Astrocyte (in vitro differentiated cells and primary cell): ENCODE data around the gene MOB3B. TPM values are rescaled to one million over a fixed set of nuclear protein-coding genes. Genes with fewer than 3 reads are reported as not detected.

Source experiments
- DNase-seq: peaks from one replicate; pipeline ENCODE4 v3.0.0-alpha.2; 2010; ENCODE audit warnings: low read depth
- FAIRE-seq: peaks from 2 replicates; lab custom pipeline; 2011; peaks lifted over from hg19 to GRCh38; lab: Jason Lieb, UNC
- H2AFZ ChIP-seq: 2 replicates; pipeline ENCODE4 v1.6.0; 2012; ENCODE audit warnings: low read depth, low read length, inconsistent platforms
- H3K27ac ChIP-seq: 2 replicates; pipeline ENCODE4 v1.5.1; 2011; ENCODE audit warnings: low read depth, low read length, inconsistent platforms
- H3K27me3 ChIP-seq: 2 replicates; pipeline ENCODE4 v1.6.0; 2011; ENCODE audit warnings: low read length, inconsistent platforms; ENCODE audit not compliant: insufficient read depth
- H3K36me3 ChIP-seq: 2 replicates; pipeline ENCODE4 v1.5.1; 2011; ENCODE audit warnings: low read length, inconsistent platforms; ENCODE audit not compliant: insufficient read depth
- H3K4me1 ChIP-seq: 2 replicates; pipeline ENCODE4 v1.5.1; 2011; ENCODE audit warnings: low read length, inconsistent platforms; ENCODE audit not compliant: insufficient read depth
- H3K4me2 ChIP-seq: 2 replicates; pipeline ENCODE4 v1.6.0; 2012; ENCODE audit warnings: low read length, inconsistent platforms
- H3K4me3 ChIP-seq: 2 replicates; pipeline ENCODE4 v1.5.1; 2011; ENCODE audit warnings: low read depth, mild to moderate bottlenecking, low read length, inconsistent platforms; ENCODE audit not compliant: insufficient read depth
- H3K79me2 ChIP-seq: 2 replicates; pipeline ENCODE4 v1.6.0; 2012; ENCODE audit warnings: mild to moderate bottlenecking, low read length, inconsistent platforms; ENCODE audit not compliant: insufficient read depth
- H3K9ac ChIP-seq: 2 replicates; pipeline ENCODE4 v1.6.0; 2012; ENCODE audit warnings: mild to moderate bottlenecking, low read length, inconsistent platforms
- H3K9me3 ChIP-seq: 2 replicates; pipeline ENCODE4 v1.5.1; 2012; ENCODE audit warnings: low read depth, mild to moderate bottlenecking, low read length, inconsistent platforms; ENCODE audit not compliant: insufficient read depth
- H4K20me1 ChIP-seq: 2 replicates; pipeline ENCODE4 v1.6.0; 2012; ENCODE audit warnings: low read length, inconsistent platforms; ENCODE audit not compliant: insufficient read depth
- H3K27ac Mint-ChIP-seq: one replicate; pipeline ENCODE4 v1.8.0; 2021; ENCODE audit warnings: mild to moderate bottlenecking, mixed read lengths; ENCODE audit not compliant: unreplicated experiment
- H3K27me3 Mint-ChIP-seq: one replicate; pipeline ENCODE4 v1.8.0; 2021; ENCODE audit warnings: low read depth, mixed read lengths; ENCODE audit not compliant: unreplicated experiment
- H3K36me3 Mint-ChIP-seq: one replicate; pipeline ENCODE4 v1.8.0; 2021; ENCODE audit warnings: low read depth, mixed read lengths; ENCODE audit not compliant: unreplicated experiment
- H3K4me1 Mint-ChIP-seq: one replicate; pipeline ENCODE4 v1.8.0; 2021; ENCODE audit warnings: low read depth, mixed read lengths; ENCODE audit not compliant: unreplicated experiment
- H3K4me3 Mint-ChIP-seq: one replicate; pipeline ENCODE4 v1.8.0; 2021; ENCODE audit warnings: mild to moderate bottlenecking, moderate library complexity, mixed read lengths; ENCODE audit not compliant: unreplicated experiment
- H3K9me3 Mint-ChIP-seq: one replicate; pipeline ENCODE4 v1.8.0; 2021; ENCODE audit warnings: mild to moderate bottlenecking, mixed read lengths; ENCODE audit not compliant: unreplicated experiment
- CTCF ChIP-seq: IDR thresholded peaks from 2 replicates; pipeline ENCODE4 v1.5.1; 2011; ENCODE audit warnings: low read depth, mild to moderate bottlenecking, inconsistent platforms, low read length, moderate library complexity; ENCODE audit not compliant: insufficient read depth
- EZH2 ChIP-seq: IDR thresholded peaks from 2 replicates; pipeline ENCODE4 v1.6.1; 2012; ENCODE audit warnings: mild to moderate bottlenecking, low read length, inconsistent platforms; ENCODE audit not compliant: insufficient read depth
- total RNA-seq: library from RNA; stranded (reverse); gene quantifications from 2 replicates; pipeline ENCODE4 v1.2.1, GENCODE V29; 2021

The MOB3B gene
- total RNA-seq, 1 donor from 2014 or later, result 3.9 TPM

- Histone ChIP-seq H3K27me3 (no peaks in the 10 kb centered on the region), H3K4me3 (no peak overlapping the region), H3K36me3 (no peaks in the 10 kb centered on the region), H3K79me2 (no peaks in the 10 kb centered on the region), H3K4me2 (no peak overlapping the region), H4K20me1 (no peaks in the 10 kb centered on the region), H3K4me1 (no peaks in the 10 kb centered on the region), H3K9me3 (no peaks in the 10 kb centered on the region), H3K9ac (no peak overlapping the region), H3K27ac (no peak overlapping the region), H2AFZ (no peak overlapping the region)
- Mint-ChIP-seq H3K4me1 (peaks cover 14% of the 10 kb centered on the region), H3K27ac (peak overlapping the region; percentile 50), H3K9me3 (peaks cover 2% of the 10 kb centered on the region), H3K4me3 (no peak overlapping the region), H3K27me3 (no peaks in the 10 kb centered on the region), H3K36me3 (peaks cover 6% of the 10 kb centered on the region)
- TF ChIP-seq CTCF, result no peak
- TF ChIP-seq EZH2, result no peak
- no peak for FAIRE-seq
- no peak for DNase-seq
These were observed 174.4 kb downstream of the MOB3B start for GRCh38 chr9:27355166-27355565.

- no peaks in the 10 kb centered on the region for H3K79me2 ChIP-seq
- Mint-ChIP-seq H3K27me3 (no peaks in the 10 kb centered on the region), H3K4me1 (peaks cover 11% of the 10 kb centered on the region), H3K4me3 (no peak overlapping the region), H3K36me3 (peaks cover 2% of the 10 kb centered on the region), H3K9me3 (no peaks in the 10 kb centered on the region), H3K27ac (no peak overlapping the region)
- no peaks in the 10 kb centered on the region for H3K27me3 ChIP-seq
- no peaks in the 10 kb centered on the region for H3K4me1 ChIP-seq
- no peak overlapping the region for H3K4me2 ChIP-seq
- DNase-seq, result no peak
- H3K9me3 ChIP-seq, result no peaks in the 10 kb centered on the region
- H2AFZ ChIP-seq, result no peak overlapping the region
- H3K36me3 ChIP-seq, result no peaks in the 10 kb centered on the region
- no peak for FAIRE-seq
- H3K4me3 ChIP-seq, result no peak overlapping the region
- no peak for TF ChIP-seq EZH2
- no peak for TF ChIP-seq CTCF
- no peak overlapping the region for H3K27ac ChIP-seq
- no peak overlapping the region for H3K9ac ChIP-seq
- H4K20me1 ChIP-seq, result no peaks in the 10 kb centered on the region
These were observed 176.0 kb downstream of the MOB3B start for GRCh38 chr9:27353474-27354229.

GRCh38 chr9:27353166-27353473 is 176.5 kb downstream of the MOB3B start:
- H3K4me1 Mint-ChIP-seq, result peaks cover 11% of the 10 kb centered on the region
- Histone ChIP-seq H3K36me3 (no peaks in the 10 kb centered on the region), H3K9me3 (no peaks in the 10 kb centered on the region), H3K79me2 (no peaks in the 10 kb centered on the region), H3K4me2 (no peak overlapping the region), H3K4me3 (no peak overlapping the region), H3K27ac (no peak overlapping the region), H2AFZ (no peak overlapping the region), H3K9ac (no peak overlapping the region), H3K27me3 (no peaks in the 10 kb centered on the region), H4K20me1 (no peaks in the 10 kb centered on the region), H3K4me1 (no peaks in the 10 kb centered on the region)
- no peak overlapping the region for H3K4me3 Mint-ChIP-seq
- H3K27ac Mint-ChIP-seq, result no peak overlapping the region
- H3K36me3 Mint-ChIP-seq, result peaks cover 2% of the 10 kb centered on the region
- TF ChIP-seq EZH2 (no peak), CTCF (no peak)
- H3K9me3 Mint-ChIP-seq, result no peaks in the 10 kb centered on the region
- no peak for FAIRE-seq
- H3K27me3 Mint-ChIP-seq, result no peaks in the 10 kb centered on the region
- no peak for DNase-seq
